Measurements from ENCODE around the gene PIK3AP1.
"Not testable (repeated sequence)": the region's sequence is repeated elsewhere in the genome, so short reads cannot be mapped to it uniquely, and the experiment has no call there.

Gene PIK3AP1

DNA sequence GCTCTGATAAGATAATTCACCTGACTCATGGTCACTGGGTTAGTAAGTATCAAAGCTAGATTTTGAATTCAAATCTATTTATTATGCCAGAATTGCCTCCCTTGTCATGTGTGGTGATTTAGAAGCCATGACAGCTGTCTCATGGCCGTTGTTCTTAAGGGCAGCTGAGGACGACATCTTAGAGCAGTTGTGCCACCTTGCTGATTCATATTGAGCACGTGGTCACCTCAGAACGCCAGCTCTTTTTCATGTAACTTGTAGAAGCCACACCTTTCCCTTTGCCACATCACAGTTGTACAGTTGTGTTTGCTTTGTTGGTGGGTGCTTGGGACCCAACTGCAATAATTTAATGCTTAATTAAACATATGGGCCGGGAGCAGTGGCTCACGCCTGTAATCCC is 4.3 kb upstream of the PIK3AP1 start:
- DNase-seq, result no peak

DNA sequence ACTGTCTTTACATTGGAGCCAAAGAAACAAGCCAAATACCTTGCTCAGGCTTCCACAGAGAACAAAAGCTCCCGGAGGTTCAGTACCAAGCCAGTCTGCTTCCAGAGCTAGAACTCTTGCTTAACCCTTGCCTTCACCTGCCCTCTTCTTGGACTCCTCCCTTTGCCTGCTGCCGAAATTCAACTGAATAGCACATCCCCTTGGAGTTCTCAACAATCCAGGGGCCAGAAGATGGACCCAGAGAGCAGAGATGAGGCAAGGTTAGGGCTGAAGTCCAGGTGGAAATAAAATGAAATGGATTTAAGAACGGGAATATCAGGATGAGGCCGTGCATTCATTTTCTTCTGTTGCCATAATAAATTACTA is 876 bp upstream of the PIK3AP1 start:
- DNase-seq, result no peak

DNA sequence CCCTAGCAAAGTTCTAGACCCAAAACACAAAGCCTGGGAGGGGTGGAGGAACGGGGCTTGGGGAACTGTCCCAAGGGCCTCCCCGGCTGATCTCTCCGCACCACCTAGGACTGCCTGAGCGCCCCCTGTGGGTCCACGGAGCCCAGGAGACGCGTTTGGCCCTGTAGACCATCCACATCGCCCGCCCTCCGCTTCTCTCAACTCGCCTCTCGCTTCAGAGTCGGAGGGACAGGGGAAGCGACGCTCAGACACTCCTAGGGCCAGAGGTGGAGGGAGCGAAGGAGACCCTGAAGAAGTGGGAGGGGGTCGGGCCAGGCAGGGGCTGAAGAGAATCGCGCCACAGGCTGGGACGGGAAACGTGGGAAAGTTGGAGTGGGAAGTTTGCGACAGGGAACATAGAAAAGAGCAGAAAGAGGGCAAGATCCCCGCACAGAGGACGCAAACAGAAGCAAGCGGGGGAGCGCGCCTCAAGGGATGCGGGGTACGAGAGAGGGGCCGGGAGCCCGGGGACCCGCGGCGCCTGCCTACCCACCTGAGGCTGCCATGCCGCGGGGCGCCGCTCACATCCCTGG is 378 bp downstream of the PIK3AP1 start:
- DNase-seq, result peak; percentile 66 to 70

DNA sequence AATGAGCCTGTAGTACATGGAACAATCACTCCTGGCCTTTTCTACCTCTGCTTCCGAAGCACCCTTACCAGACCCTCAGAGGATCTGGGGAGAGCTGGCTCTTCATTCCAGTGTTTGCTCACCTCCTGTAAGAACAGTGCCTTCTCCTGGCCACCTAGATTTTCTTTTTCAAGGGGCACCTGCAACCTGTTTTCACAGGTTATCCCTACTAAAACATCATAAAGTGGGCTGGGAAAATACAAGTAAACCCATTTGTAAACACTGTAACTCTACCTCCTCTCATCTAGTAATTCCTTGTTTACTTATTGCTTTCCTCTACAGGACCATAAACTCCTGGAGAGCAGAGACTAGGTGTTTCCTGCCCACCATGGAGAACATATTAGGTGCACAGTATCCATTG is 1.1 kb downstream of the PIK3AP1 start:
- DNase-seq, result no peak

DNA sequence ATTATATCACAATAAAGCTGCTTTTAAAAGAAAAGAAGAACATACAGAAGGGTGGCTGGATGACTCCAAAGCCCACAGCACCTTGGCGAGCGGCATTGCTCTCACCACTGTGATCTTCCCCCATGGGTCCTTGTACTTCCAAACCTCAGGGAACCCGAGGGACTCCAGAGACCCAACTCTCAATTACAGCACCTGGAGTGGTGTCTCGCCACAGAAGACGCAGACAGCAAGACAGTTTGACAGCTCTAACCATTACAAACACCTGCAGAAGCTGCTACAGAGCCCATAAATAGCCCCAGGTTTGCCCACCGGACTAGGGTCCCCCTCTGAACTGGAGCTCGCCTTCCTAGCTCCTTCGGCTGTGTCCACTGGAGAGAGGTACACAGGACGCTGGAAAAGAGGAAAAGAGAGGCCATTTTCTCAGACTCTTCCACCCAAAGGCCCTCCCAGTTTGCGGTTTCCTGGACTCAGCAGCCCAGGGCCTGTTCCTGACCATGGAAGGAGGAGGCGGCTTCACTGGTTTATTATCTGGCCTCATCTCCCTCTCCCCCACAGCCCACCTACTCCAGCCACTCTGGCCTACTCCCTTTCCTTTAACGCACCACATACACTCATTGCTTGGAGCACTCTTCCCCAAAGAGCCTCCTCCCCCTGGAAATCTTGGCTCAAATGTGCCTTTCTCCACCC is 1.9 kb downstream of the PIK3AP1 start:
- DNase-seq, result no peak

DNA sequence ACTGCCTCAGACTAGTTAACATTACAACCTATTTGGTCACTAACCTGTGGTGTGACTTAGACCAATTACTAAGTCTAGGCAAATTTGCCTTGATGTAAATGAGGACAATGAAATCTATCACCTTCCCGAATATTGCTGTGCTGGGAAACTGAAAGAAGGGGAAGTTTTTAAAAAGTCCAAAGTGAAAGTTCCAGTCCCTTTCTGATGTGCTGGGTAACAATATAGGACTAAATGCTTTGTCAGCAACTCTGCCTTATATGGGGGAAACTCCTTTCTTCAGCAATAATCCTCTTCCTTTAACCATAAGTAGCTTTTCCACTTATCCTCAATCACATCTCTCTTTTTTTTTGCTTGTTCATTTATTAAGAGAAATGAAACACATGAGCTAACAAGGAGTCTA is 3.9 kb downstream of the PIK3AP1 start:
- no peak for DNase-seq

DNA sequence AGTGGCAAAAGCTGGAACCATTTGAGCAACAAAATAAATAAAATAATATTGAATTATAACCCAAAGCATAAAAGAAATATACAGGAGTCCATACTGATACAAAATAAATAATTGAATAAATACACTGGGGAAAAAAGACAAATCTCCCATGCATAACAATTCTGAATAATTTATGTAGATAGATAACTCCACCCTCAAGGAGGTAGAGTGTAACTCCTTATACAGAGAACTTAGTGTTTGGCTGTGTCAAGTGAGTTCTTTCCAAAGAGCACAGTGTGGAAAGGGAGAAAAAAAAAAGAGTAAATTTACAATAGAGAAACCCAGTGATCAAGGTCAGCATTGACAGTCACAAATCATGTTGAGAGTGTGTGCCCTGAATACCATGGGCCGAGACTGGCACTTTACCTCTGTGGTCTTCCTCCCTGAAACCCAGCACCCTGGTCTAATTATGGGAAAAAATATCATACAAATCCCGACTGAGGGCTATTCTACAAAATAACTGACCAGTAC is 5.5 kb downstream of the PIK3AP1 start:
- DNase-seq, result no peak

DNA sequence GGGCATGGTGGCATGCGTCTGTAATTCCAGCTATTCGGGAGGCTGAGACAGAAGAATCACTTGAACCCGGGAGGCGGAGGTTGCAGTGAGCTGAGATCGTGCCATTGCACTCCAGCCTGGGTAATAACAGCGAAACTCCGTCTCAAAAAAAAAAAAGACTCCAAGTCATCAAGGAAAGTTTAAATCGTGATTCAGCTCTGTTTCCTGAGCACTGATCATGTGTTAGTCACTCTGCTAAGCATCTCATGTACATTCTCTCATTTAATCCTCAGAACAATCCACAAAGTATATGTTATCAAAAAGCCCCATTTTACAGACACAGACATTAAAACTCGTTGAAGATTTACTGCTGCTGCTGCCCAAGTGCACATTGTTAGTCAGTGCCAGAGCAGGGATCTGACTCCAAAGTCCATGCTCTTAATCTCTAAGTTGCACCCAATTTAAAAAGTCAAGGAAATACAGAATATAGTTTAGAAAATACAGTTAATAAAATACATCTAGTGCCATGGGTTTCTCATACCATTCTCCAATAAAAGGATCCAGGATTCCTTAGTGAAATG is 6.2 kb downstream of the PIK3AP1 start:
- DNase-seq, result no peak

DNA sequence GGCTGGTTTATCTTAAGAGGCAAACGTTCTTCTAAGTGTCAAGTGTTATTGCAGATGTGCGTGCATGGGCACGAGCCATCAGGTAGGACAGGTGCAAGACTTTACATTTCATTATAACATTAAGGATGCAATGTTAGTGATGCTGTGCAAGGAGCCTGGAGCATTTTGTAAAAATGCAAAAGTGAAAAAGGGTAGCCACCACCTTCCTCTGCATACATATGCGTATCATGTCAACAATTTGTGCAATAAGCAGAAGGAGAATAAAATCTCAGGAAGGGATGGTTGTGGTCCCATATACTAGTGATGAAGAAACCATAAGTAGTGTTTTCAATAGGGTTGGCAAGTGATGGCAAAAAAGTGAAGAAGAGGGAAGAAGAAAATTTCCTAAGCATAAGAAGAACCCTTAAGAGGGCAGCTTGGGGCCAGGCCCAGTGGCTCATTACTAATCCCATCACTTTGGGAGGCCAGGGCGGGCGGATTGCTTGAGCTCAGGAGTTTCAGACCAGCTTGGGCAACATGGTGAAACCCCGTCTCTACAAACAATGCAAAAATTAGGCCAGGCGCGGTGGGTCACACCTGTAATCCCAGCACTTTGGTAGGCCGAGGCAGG is 7.5 kb downstream of the PIK3AP1 start:
- DNase-seq, result no peak

DNA sequence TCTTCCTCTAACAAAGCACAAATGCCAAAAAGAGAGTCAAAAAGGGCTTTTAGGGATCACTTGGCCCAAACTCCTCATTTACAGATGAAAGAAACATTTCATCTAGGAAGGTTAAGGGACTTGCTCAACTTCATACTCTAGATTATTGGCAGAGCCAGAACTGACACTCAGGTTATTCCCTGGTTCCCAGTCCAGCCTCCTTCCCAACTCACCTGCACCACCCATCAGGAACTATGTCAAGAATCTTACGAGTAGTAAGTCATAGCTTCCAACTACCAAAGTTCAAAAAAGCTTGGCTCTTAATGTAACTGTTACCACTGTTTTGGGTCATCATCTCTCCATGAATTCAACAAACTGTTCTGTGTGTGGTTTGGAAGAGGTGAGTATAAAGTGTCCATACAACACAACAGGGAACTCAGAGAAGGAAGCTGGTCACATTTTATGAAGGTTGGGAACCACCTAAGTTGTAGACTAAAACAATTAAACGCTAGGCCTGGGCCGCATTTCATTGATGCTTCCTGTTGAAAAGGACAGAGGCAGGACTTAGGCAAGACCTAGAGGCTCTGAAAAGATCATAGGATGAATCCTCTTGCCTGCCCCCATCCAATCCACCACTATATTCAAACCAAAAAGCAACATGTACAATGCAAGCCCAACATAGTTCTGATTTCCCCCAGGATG is 9.1 kb downstream of the PIK3AP1 start:
- no peak for DNase-seq

DNA sequence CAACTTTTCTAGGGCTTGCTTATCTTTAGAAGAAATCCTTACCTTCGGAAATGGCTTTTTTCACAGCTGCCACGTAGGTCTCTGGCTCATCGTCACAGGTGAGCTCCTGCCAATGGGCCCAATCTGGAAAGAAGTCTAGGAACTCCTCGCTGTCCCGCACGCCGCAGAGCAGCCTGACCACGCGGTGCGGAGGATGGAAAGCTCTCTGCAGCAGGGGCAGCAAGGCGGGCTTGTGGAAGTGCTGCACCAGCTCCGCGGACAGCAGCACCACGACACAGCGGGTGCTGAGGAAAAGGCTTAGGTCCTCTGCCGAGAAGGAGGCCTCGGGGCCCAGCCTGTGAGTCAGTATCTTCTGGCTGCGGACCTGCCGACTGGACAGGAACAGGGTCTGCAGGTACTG is 10.8 kb downstream of the PIK3AP1 start:
- no peak for DNase-seq

DNA sequence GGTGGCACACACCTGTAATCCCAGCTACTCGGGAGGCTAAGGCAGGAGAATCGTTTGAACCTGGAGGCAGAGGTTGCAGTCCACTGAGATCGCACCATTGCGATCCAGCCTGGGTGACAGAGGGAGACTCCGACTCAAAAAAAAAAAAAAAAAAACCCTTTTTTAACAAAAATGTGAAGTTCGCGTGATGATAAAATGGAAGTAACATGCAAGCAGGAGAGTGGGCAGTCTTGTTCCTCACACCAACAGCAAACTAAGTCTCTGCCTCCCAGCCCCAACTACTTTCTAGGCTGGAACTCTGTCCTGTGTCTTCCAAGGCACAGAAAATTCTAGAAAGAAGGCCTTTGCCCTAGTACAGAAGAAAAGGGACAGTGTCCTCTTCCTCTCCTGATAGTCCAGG is 11.3 kb downstream of the PIK3AP1 start:
- DNase-seq, result no peak

DNA sequence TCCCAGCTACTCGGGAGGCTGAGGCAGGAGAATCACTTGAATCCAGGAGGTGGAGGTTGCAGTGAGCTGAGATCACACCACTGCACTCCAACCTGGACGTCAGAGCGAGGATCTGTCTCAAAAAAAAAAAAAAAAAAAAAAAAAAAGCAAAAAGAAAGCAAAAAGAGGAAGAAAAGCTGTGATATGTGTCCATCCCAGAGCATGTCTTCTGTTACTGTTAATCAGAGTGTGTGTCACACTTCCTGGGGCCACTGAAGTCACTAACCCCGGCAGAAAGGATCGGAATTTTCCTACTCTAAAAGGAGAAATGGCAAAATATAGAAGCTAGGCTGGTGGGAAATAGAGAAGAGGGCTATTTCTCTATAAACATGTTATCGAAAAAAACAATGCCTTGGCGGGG is 11.9 kb downstream of the PIK3AP1 start:
- no peak for DNase-seq

DNA sequence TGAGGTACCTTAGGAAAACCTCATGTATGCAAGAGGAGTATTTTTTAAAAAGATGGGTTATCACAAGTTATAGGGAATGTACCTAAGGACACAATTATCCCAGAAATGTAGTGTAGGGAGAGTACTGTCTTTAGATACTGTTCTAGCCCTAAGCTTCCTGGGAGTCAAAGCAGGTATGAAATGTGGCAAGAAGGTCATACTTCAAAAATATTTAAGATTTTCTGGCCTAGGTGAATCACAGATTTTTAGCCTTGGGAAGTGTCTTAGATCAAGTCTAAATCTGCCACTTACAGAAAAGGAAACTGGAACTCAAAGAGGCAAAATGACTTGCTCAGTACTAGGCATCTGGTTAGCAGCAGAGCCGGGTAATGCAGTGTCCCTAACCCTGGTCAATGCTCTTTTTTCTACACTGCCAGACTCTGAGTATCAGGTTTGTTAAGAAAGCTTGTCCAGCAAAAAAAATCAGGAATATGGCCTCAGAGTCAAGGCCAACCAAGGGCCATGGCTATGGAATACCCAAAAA is 13.9 kb downstream of the PIK3AP1 start:
- DNase-seq, result no peak

DNA sequence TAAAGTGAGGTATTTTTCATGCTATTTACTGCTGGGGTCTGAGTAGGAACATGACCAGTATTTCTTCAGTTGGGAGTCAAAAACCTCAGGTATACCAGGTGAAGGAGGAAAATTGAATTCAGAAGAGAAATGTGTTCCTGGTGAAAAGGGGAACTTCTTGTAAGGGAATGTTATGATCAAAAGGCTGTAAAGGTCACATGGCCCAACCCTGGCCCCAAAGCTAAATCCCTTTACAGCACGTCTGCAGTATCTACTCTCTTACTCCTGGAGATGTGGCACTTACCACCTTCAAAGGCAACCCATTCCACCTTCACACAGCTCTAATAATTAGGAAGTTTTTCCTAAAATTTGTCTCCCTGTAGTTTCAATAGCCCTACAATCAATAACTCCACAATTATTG is 15.2 kb downstream of the PIK3AP1 start:
- no peak for DNase-seq

DNA sequence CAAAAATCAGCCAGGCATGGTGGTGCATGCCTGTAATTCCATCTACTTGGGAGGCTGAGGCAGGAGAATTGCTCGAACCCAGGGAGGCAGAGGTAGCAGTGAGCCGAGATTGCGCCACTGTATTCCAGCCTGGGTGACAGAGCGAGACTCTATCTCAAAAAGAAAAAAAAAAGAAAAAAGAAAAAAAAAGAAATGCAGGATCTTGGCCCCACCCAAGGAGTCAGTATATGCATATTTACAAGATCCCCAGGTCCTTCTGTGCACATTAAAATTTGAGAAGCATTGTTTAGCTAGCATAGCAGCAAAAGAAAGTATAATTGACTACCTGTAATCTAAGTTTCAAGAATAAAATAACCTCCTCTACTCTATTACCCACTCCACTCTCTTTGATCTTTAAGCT is 15.8 kb downstream of the PIK3AP1 start:
- DNase-seq, result no peak

DNA sequence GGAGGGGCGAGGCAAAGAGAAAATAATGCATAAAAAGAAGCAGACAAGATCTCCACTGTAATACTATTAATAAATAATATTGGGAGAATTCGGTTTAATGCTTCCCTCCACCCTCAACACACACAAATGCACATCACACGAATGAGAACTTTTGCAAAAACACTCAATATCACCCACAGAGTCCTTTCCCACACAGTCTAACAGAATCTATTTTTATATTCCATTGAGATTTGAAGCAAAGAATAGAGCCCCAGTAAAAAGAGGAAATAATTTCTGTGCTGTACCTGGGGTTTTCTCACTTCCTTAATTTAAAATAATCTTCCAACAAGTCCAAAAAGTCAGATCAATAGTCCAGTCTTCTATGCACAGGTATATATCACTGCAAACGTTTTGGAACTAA is 17.0 kb downstream of the PIK3AP1 start:
- no peak for DNase-seq

DNA sequence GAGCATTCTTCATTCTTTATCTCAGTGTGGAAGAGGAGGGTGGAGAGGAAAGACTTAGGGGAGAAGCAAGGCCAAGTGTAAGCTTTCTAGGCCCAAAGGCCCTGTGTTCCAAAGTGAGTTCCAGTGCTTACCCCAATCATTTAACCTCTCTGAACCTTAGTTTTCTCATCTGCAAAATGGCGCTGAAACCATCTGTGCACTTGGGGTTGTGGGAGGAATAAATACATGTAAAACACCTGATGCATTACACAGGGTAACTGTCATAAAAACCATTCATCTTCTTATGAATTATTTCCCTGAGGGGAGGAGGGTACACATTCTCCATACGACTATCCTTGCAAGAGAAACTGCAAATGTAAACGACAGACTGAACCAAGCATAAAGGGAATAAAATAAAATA is 19.0 kb downstream of the PIK3AP1 start:
- no peak for DNase-seq

DNA sequence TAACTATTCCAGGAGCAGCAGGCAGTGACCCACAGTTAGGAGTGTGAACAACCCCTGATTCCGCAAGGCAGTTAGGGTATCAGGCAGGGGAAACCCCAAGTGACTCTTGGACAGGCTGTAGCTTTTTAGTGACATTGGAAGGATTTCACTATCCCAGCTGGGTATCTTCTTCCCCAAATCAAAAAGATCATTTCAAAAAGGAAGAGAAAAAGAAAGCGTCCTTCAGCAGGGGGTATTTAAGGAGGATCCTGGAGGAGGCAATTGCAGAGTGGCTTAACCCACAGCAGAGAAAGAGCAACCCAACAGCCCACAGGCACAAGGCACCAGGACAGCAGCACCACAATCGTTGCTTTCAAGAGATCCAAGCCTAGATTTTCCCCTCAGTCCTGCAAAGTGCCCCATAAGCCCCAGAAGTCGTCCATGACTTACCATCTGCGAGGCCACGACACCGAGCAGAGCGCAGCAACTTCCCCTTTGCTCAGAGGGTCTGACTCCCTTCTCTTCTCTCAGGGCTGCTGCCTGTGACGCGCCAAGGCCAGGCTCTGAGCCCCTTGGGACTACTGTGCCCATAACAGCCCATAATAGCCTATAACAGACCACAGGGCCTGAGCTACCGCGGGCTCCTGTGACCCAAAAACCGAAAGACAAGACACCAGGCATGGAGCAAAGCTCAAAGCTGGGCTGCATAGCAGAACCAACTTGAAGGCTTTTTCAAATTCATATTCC is 19.8 kb downstream of the PIK3AP1 start:
- no peak for DNase-seq

DNA sequence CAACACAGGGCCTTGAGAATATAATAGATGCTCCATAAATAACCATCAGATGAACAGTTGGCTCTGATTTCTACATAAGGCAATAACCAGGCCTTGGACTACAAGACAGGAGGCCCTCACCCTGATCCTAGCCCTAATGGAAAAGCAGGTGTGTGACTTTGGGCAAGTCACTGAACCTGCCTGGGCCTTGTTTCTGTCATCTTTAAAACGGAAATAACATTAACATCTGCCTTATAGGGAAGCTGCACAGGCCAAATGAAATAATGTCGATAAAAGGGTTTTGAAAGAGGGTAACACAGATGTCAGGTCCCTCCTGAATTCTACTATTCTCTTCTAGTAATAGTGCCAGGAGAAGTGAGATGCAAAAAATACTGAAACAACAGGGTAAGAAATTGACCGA is 20.7 kb downstream of the PIK3AP1 start:
- no peak for DNase-seq

DNA sequence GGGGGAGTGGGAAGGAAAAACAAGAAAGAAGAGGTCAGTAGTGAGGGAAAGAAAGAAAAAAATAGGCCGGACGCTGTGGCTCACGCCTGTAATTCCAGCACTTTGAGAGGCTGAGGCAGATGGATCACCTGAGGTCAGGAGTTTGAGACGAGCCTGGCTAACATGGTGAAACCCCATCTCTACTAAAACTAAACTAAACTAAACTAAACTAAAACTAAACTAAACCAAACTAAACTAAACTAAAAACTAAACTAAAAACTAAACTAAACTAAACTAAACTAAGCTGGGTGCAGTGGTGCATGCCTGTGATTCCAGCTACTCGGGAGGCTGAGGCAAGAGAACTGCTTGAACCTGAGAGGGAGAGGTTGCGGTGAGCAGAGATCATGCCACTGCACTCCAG is 22.0 kb downstream of the PIK3AP1 start:
- DNase-seq, result not testable (repeated sequence)

DNA sequence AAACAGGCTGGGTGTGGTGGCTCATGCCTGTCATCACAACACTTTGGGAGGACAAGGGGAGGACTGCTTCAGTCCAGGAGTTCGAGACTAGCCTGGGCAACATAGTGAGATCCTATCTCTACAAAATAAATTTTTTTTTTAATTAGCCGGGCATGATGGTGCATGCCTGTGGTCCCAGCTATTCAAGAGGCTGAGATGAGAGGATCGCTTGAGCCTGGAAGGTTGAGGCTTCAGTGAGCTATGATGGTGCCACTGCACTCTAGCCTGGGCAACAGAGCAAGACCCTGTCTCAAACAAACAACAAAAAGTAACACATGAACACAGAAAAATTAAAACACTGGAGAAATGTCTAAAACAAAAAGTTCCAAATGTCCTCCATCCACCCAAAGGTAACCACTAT is 22.9 kb downstream of the PIK3AP1 start:
- DNase-seq, result no peak
